ENCODE results near the gene DYRK1B. TPM values are rescaled to one million over a fixed set of nuclear protein-coding genes. Genes with fewer than 3 reads are reported as not detected.
"Not testable (repeated sequence)": the region's sequence is repeated elsewhere in the genome, so short reads cannot be mapped to it uniquely, and the experiment has no call there.

DYRK1B gene
- total RNA-seq, 2 donors from 2014 or later: 18.2 to 48.7 TPM

- no peaks in the 10 kb centered on the region for H3K36me3 ChIP-seq
- TF ChIP-seq POLR2A (IDR thresholded peaks at IDR 0.05) (no peak), POLR2AphosphoS5 (IDR thresholded peaks at IDR 0.05) (no peak), CTCF (IDR thresholded peaks at IDR 0.05) (no peak)
- H3K4me1 ChIP-seq (replicated peaks): no peaks in the 10 kb centered on the region
- no peak for DNase-seq (ENCODE audit: low spot score)
- intact Hi-C loops (cut with DNase I): no loop called here
- no peak overlapping the region for H3K4me3 ChIP-seq
- 88% methylated on average over 5 of the region's 5 CpGs for WGBS
- no peaks in the 10 kb centered on the region for H3K9me3 ChIP-seq
- H3K27me3 ChIP-seq (replicated peaks; ENCODE audit: insufficient read depth): no peaks in the 10 kb centered on the region
- H3K27ac ChIP-seq: no peak overlapping the region
These were observed 17.5 kb downstream of the DYRK1B start for GRCh38 chr19:39816287-39817048.

GRCh38 chr19:39814595-39814994 is 19.4 kb downstream of the DYRK1B start:
- H3K4me1 ChIP-seq (replicated peaks): no peaks in the 10 kb centered on the region
- H3K27ac ChIP-seq: no peak overlapping the region
- TF ChIP-seq POLR2AphosphoS5 (IDR thresholded peaks at IDR 0.05) (no peak), CTCF (IDR thresholded peaks at IDR 0.05) (no peak), POLR2A (IDR thresholded peaks at IDR 0.05) (no peak)
- WGBS: 93% methylated on average over 3 of the region's 3 CpGs
- H3K9me3 ChIP-seq: no peaks in the 10 kb centered on the region
- intact Hi-C loops (cut with DNase I): no loop called here
- no peaks in the 10 kb centered on the region for H3K36me3 ChIP-seq
- H3K27me3 ChIP-seq (replicated peaks; ENCODE audit: insufficient read depth): no peaks in the 10 kb centered on the region
- DNase-seq (ENCODE audit: low spot score): no peak
- H3K4me3 ChIP-seq: no peak overlapping the region

GRCh38 chr19:39814111-39814510 is 19.9 kb downstream of the DYRK1B start:
- H3K9me3 ChIP-seq; H3K4me1 ChIP-seq (replicated peaks); DNase-seq (ENCODE audit: low spot score); H3K36me3 ChIP-seq; H3K27ac ChIP-seq; intact Hi-C loops (cut with DNase I); H3K4me3 ChIP-seq; H3K27me3 ChIP-seq (replicated peaks; ENCODE audit: insufficient read depth): not testable (repeated sequence)
- 87% methylated on average over 6 of the region's 6 CpGs for WGBS

- DNase-seq (ENCODE audit: low spot score): no peak
- Histone ChIP-seq H3K4me1 (replicated peaks) (no peaks in the 10 kb centered on the region), H3K27me3 (replicated peaks; ENCODE audit: insufficient read depth) (no peaks in the 10 kb centered on the region), H3K9me3 (no peaks in the 10 kb centered on the region), H3K27ac (no peak overlapping the region), H3K36me3 (no peaks in the 10 kb centered on the region), H3K4me3 (no peak overlapping the region)
- no peak for TF ChIP-seq POLR2AphosphoS5 (IDR thresholded peaks at IDR 0.05)
- no peak for TF ChIP-seq POLR2A (IDR thresholded peaks at IDR 0.05)
- TF ChIP-seq CTCF (IDR thresholded peaks at IDR 0.05): no peak
- intact Hi-C loops (cut with DNase I): no loop called here
- WGBS: 44% methylated on average over 9 of the region's 9 CpGs
These were observed 20.5 kb downstream of the DYRK1B start for GRCh38 chr19:39813264-39813993.

- no peak overlapping the region for H3K4me3 ChIP-seq
- no peaks in the 10 kb centered on the region for H3K27me3 ChIP-seq (replicated peaks; ENCODE audit: insufficient read depth)
- TF ChIP-seq POLR2A (IDR thresholded peaks at IDR 0.05) (no peak), POLR2AphosphoS5 (IDR thresholded peaks at IDR 0.05) (no peak), CTCF (IDR thresholded peaks at IDR 0.05) (no peak)
- intact Hi-C loops (cut with DNase I): no loop called here
- DNase-seq (ENCODE audit: low spot score): no peak
- H3K9me3 ChIP-seq: no peaks in the 10 kb centered on the region
- H3K4me1 ChIP-seq (replicated peaks): no peaks in the 10 kb centered on the region
- no peak overlapping the region for H3K27ac ChIP-seq
- WGBS: 90% methylated on average over 4 of the region's 4 CpGs
- no peaks in the 10 kb centered on the region for H3K36me3 ChIP-seq
These were observed 22.9 kb downstream of the DYRK1B start for GRCh38 chr19:39811064-39811463.
